ENCODE results near the gene ARV1. TPM values are rescaled to one million over a fixed set of nuclear protein-coding genes. Genes with fewer than 3 reads are reported as not detected.

Gene ARV1
- total RNA-seq, 1 experiment from 2014 or later = 8.0 TPM

- H3K27ac ChIP-seq (ENCODE audit: insufficient read length, low read depth, low read length) = no peak overlapping the region
- Mint-ChIP-seq H3K27me3 (ENCODE audit: low read depth) (peaks cover 35% of the 10 kb centered on the region), H3K4me1 (no peaks in the 10 kb centered on the region), H3K27ac (no peak overlapping the region), H3K9me3 (no peaks in the 10 kb centered on the region), H3K36me3 (ENCODE audit: insufficient read depth in 1 of 3, low read depth in 3 of 3) (peaks cover 0 to 26% (median 21%) of the 10 kb centered on the region in 3 experiments; a peak in 4 of 7 replicates), H3K4me3 (no peak overlapping the region)
- no peak overlapping the region for H3K9ac ChIP-seq (ENCODE audit: extremely low read depth, insufficient read length, low read length)
- no peak overlapping the region for H2AK5ac ChIP-seq (ENCODE audit: insufficient read length, low read length)
- TF ChIP-seq CTCF (conservative IDR thresholded peaks at IDR 0.05) = no peak
- no peak overlapping the region for H2BK15ac ChIP-seq (ENCODE audit: low read depth, low read length)
- no peak overlapping the region for H3K23ac ChIP-seq (ENCODE audit: insufficient read length, low read depth, low read length)
- no peak overlapping the region for H3K14ac ChIP-seq (ENCODE audit: insufficient read depth, low read length)
- H4K5ac ChIP-seq (ENCODE audit: insufficient read length, low read depth, low read length) = no peak overlapping the region
- no peak overlapping the region for H2BK12ac ChIP-seq (ENCODE audit: insufficient read length, low read depth, low read length)
- no peak for DNase-seq
- H2BK5ac ChIP-seq (ENCODE audit: insufficient read length, low read length) = no peak overlapping the region
- H3K4ac ChIP-seq (ENCODE audit: low read depth, low read length) = no peak overlapping the region
- H3K27me3 ChIP-seq (ENCODE audit: insufficient read depth, low read length) = no peaks in the 10 kb centered on the region
- H3K18ac ChIP-seq (ENCODE audit: insufficient read length, low read depth, low read length) = no peak overlapping the region
- H2BK120ac ChIP-seq (ENCODE audit: low read depth, low read length, poor library complexity, severe bottlenecking) = no peak overlapping the region
- no peaks in the 10 kb centered on the region for H3K9me3 ChIP-seq (ENCODE audit: control insufficient read depth, low read depth, low read length)
- no peak overlapping the region for H4K91ac ChIP-seq (ENCODE audit: insufficient read length, low read depth, low read length)
- H3T11ph ChIP-seq (ENCODE audit: low read length) = no peak overlapping the region
- no CpG with 5 or more reads among the region's 1 CpG for WGBS (ENCODE audit: extremely low coverage, insufficient read length, low lambda C conversion rate)
- no peak overlapping the region for H3K4me2 ChIP-seq (ENCODE audit: insufficient read depth, insufficient read length, low read length)
- H3K79me1 ChIP-seq (ENCODE audit: insufficient read depth, low read depth, low read length, poor library complexity, severe bottlenecking) = no peaks in the 10 kb centered on the region
- no peaks in the 10 kb centered on the region for H4K20me1 ChIP-seq (ENCODE audit: control insufficient read depth, insufficient read depth, insufficient read length)
- no peak overlapping the region for H4K8ac ChIP-seq (replicated peaks; ENCODE audit: insufficient read length, low read depth, low read length)
- no peaks in the 10 kb centered on the region for H3K23me2 ChIP-seq (ENCODE audit: insufficient read length, low read depth, low read length, poor library complexity, severe bottlenecking)
- H3K56ac ChIP-seq (ENCODE audit: insufficient read length, low read depth, low read length) = no peak overlapping the region
- no peak overlapping the region for H2BK20ac ChIP-seq (ENCODE audit: low read depth, low read length, poor library complexity, severe bottlenecking)
- no peaks in the 10 kb centered on the region for H3K4me1 ChIP-seq (ENCODE audit: insufficient read depth, low read length)
- H3K79me2 ChIP-seq (ENCODE audit: insufficient read depth, low read length) = no peaks in the 10 kb centered on the region
- H2AFZ ChIP-seq (ENCODE audit: low read length) = no peak overlapping the region
Observed at GRCh38 chr1:230994860-230995259, 16.0 kb downstream of the ARV1 start.
